ENCODE results near the gene NCKAP5. TPM values are rescaled to one million over a fixed set of nuclear protein-coding genes. Genes with fewer than 3 reads are reported as not detected.

NCKAP5 gene
- total and polyA plus RNA-seq, 2 of the 8 experiments (the other 6 are each of a cell fraction or from before 2014, with no cell fraction given): 0.27 to 0.86 TPM

DNA sequence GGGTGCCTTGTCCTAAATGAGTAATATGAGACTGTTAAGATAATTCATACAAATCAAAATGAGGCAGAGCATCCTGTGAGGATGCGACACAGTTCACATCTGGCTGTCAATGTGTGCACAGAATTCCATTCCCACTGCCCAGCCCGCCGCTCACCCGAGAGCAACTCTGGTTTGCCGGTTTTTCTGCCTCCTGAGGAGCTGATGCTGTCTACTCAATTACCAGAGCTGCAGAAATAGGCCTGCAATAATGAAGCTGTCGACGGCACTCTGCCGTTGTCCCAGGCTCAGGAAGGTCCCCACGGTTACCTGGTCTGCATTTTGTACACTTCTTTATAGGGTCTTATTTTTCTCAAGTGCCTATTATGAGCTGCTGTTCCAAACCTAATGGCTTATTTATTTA is 842.5 kb downstream of the NCKAP5 start:
- Histone ChIP-seq H2BK120ac (replicated peaks; ENCODE audit: low read depth, low read length) (no peak overlapping the region), H3K23ac (ENCODE audit: insufficient read length) (no peak overlapping the region), H2BK15ac (ENCODE audit: low read length) (no peak overlapping the region), H4K8ac (ENCODE audit: extremely low read depth, insufficient read depth, low read length) (no peak overlapping the region), H3K4me3 (ENCODE audit: extremely low read depth in 1 of 4, insufficient read depth in 2 of 4, low read depth in 3 of 4, low read length in 4 of 4) (no peak overlapping the region), H3K27me3 (replicated peaks in 1 of 4; ENCODE audit: control insufficient read depth in 3 of 4, extremely low read depth in 1 of 4, insufficient read depth in 3 of 4, low read length in 3 of 4) (no peaks in the 10 kb centered on the region), H3K56ac (replicated peaks; ENCODE audit: insufficient read length, low read depth, low read length) (no peak overlapping the region), H3K79me2 (ENCODE audit: control insufficient read depth in 1 of 2, insufficient read depth in 2 of 2, low read length in 2 of 2) (no peaks in the 10 kb centered on the region), H3K27ac (ENCODE audit: low read depth, low read length) (no peak overlapping the region), H3K79me1 (ENCODE audit: low read depth, low read length) (no peaks in the 10 kb centered on the region), H3K9me3 (ENCODE audit: insufficient read depth in 2 of 2, low read depth in 1 of 2, low read length in 1 of 2) (no peaks in the 10 kb centered on the region), H4K20me1 (replicated peaks in 1 of 2; ENCODE audit: control insufficient read depth in 1 of 2, insufficient read depth in 2 of 2, low read length in 2 of 2) (peaks cover 0 to 1% of the 10 kb centered on the region in 2 experiments), H3K9ac (replicated peaks in 1 of 4; ENCODE audit: extremely low read depth in 1 of 4, low read depth in 3 of 4, low read length in 3 of 4) (no peak overlapping the region), H3K14ac (ENCODE audit: insufficient read length) (no peak overlapping the region), H3K4me2 (ENCODE audit: insufficient read depth in 1 of 2, low read depth in 2 of 2, low read length in 2 of 2) (no peak overlapping the region), H2BK5ac (ENCODE audit: low read depth, low read length) (no peak overlapping the region), H2BK12ac (ENCODE audit: low read depth, low read length) (no peak overlapping the region), H3K4me1 (replicated peaks in 1 of 4; ENCODE audit: control insufficient read depth in 3 of 4, insufficient read depth in 4 of 4, low read length in 3 of 4) (no peaks in the 10 kb centered on the region), H4K91ac (replicated peaks; ENCODE audit: insufficient read length, low read length) (no peak overlapping the region), H3K23me2 (ENCODE audit: low read depth, low read length) (no peaks in the 10 kb centered on the region), H2AK5ac (ENCODE audit: low read depth, low read length) (no peak overlapping the region), H2BK20ac (ENCODE audit: low read length) (no peak overlapping the region), H3K4ac (replicated peaks; ENCODE audit: insufficient read length, low read depth, low read length) (no peak overlapping the region), H3K36me3 (ENCODE audit: control insufficient read depth in 2 of 4, insufficient read depth in 4 of 4, low read length in 3 of 4) (no peaks in the 10 kb centered on the region), H3K18ac (ENCODE audit: extremely low read depth, low read length) (no peak overlapping the region), H4K5ac (ENCODE audit: insufficient read length, low read depth, low read length) (no peak overlapping the region), H2AFZ (ENCODE audit: low read length) (no peak overlapping the region)
- ChIA-PET CTCF (ENCODE audit: partially characterized antibody) (interaction anchor here (0.7 to 1.5 kb wide), 3 partner anchors 12 to 25 kb away, joined by 3 to 6 read pairs (median 4); no protein-coding TSS in a partner anchor), POLR2A (ENCODE audit: partially characterized antibody) (no interaction called here)
- FAIRE-seq (no peak), DNase-seq (ENCODE audit: low read depth in 1 of 2, low spot score in 2 of 2) (no peak)
- WGBS, 2 experiments (ENCODE audit: extremely low coverage in 1 of 2, insufficient coverage in 1 of 2, insufficient read length in 1 of 2, insufficient replicate concordance in 2 of 2, low coverage in 1 of 2, low lambda C conversion rate in 2 of 2, missing lambda C conversion rate in 1 of 2): 92% methylated on average over 9 of the region's 9 CpGs; no CpG with 5 or more reads in 1 of the 2 experiments
- no peak for TF ChIP-seq YY1 (IDR thresholded peaks at IDR 0.05; ENCODE audit: low read depth, low read length)
- TF ChIP-seq POU5F1 (IDR thresholded peaks at IDR 0.05; ENCODE audit: low read depth, low read length): no peak
- TF ChIP-seq BACH1 (IDR thresholded peaks at IDR 0.05; ENCODE audit: low read length): no peak
- TF ChIP-seq SIN3A (conservative IDR thresholded peaks at IDR 0.05 in 1 of 2, IDR thresholded peaks at IDR 0.05 in 1 of 2; ENCODE audit: low read depth in 1 of 2, low read length in 2 of 2): no peak
- no peak for TF ChIP-seq JUND (IDR thresholded peaks at IDR 0.05; ENCODE audit: low read length)
- TF ChIP-seq GTF2F1 (IDR thresholded peaks at IDR 0.05; ENCODE audit: borderline replicate concordance, low read depth, low read length): no peak
- TF ChIP-seq BRCA1 (IDR thresholded peaks at IDR 0.05; ENCODE audit: low read depth, low read length): no peak
- TF ChIP-seq NRF1 (IDR thresholded peaks at IDR 0.05; ENCODE audit: low read depth, low read length): no peak
- TF ChIP-seq CHD1 (IDR thresholded peaks at IDR 0.05; ENCODE audit: low read depth, low read length): no peak
- no peak for TF ChIP-seq ATF3 (IDR thresholded peaks at IDR 0.05; ENCODE audit: insufficient read depth, low read depth, low read length)
- no peak for TF ChIP-seq SP4 (IDR thresholded peaks at IDR 0.05; ENCODE audit: low read length)
- TF ChIP-seq POLR2A (IDR thresholded peaks at IDR 0.05; ENCODE audit: control extremely low read depth in 1 of 2, low read depth in 2 of 2, low read length in 2 of 2): no peak
- no peak for TF ChIP-seq KDM4A (IDR thresholded peaks at IDR 0.05; ENCODE audit: low read depth, low read length, severe bottlenecking)
- no peak for TF ChIP-seq SIRT6 (IDR thresholded peaks at IDR 0.05; ENCODE audit: low read length)
- no peak for TF ChIP-seq RNF2 (IDR thresholded peaks at IDR 0.05; ENCODE audit: borderline replicate concordance, low read depth, low read length, missing control alignments, poor library complexity, severe bottlenecking)
